ENCODE data around the gene PCDHGA4.

GRCh38 chr5:141343242-141343952 is 11.4 kb upstream of the PCDHGA4 start, which contains the start of gene PCDHGA3:
- TF ChIP-seq RAD21 (IDR thresholded peaks at IDR 0.05; ENCODE audit: low read depth) (no peak), MAX (IDR thresholded peaks at IDR 0.05) (no peak), YY1 (IDR thresholded peaks at IDR 0.05; ENCODE audit: low read depth) (no peak)

Measured in Ishikawa (cell line).